H1 (cell line): ENCODE measurements around the gene OIP5. TPM values are rescaled to one million over a fixed set of nuclear protein-coding genes. Genes with fewer than 3 reads are reported as not detected.

Source experiments
- CTCF ChIA-PET: fragments of 300-600 bp; sonication (Branson Sonifier 250); formaldehyde crosslinking; loops from one replicate; lab custom pipeline; 2021; ENCODE audit not compliant: partially characterized antibody; lab: Charles Lee
- POLR2A ChIA-PET: fragments of 300-600 bp; sonication (Branson Sonifier 250); formaldehyde crosslinking; loops from one replicate; lab custom pipeline; 2021; ENCODE audit warnings: inconsistent platforms; ENCODE audit not compliant: partially characterized antibody; lab: Charles Lee
- DNase-seq, 2 experiments: peaks; one replicate each; pipeline versions ENCODE4 v3.0.0 to v3.0.0-alpha.2; 2010 to 2022; ENCODE audit warnings: low spot score in 2 of 2, low read depth in 1 of 2, mixed read lengths in 1 of 2
- FAIRE-seq: peaks from 2 replicates; lab custom pipeline; 2011; peaks lifted over from hg19 to GRCh38; lab: Jason Lieb, UNC
- H2AFZ ChIP-seq: 2 replicates; pipeline ENCODE4 v1.8.1; 2012; ENCODE audit warnings: low read length, inconsistent platforms
- H2AK5ac ChIP-seq: 2 replicates; pipeline ENCODE4 v1.6.1; 2013; ENCODE audit warnings: low read depth, low read length
- H2BK120ac ChIP-seq: replicated peaks from 2 replicates; pipeline ENCODE3; 2013; ENCODE audit warnings: low read depth, low read length, inconsistent platforms
- H2BK12ac ChIP-seq: 2 replicates; pipeline ENCODE4 v1.6.1; 2013; ENCODE audit warnings: low read depth, low read length
- H2BK15ac ChIP-seq: 2 replicates; pipeline ENCODE4 v1.6.1; 2013; ENCODE audit warnings: low read length
- H2BK20ac ChIP-seq: 2 replicates; pipeline ENCODE4 v1.6.1; 2013; ENCODE audit warnings: low read length
- H2BK5ac ChIP-seq: 2 replicates; pipeline ENCODE4 v1.6.1; 2013; ENCODE audit warnings: low read depth, low read length
- H3K14ac ChIP-seq: 2 replicates; pipeline ENCODE4 v1.6.1; 2013; ENCODE audit warnings: inconsistent platforms; ENCODE audit not compliant: insufficient read length
- H3K18ac ChIP-seq: 2 replicates; pipeline ENCODE4 v1.6.1; 2013; ENCODE audit warnings: low read length; ENCODE audit errors: extremely low read depth
- H3K23ac ChIP-seq: 2 replicates; pipeline ENCODE4 v1.6.1; 2013; ENCODE audit warnings: inconsistent platforms; ENCODE audit not compliant: insufficient read length
- H3K23me2 ChIP-seq: 2 replicates; pipeline ENCODE4 v1.6.1; 2013; ENCODE audit warnings: low read depth, low read length
- H3K27ac ChIP-seq: 2 replicates; pipeline ENCODE4 v1.6.1; 2011; ENCODE audit warnings: low read depth, low read length, inconsistent platforms
- H3K27me3 ChIP-seq, 4 experiments: replicated peaks in 1 of 4; 1 replicate in 1 of 4; 2 replicates in 3 of 4; pipeline versions ENCODE4 v1.6.1 to v1.8.1; 2011 to 2013; ENCODE audit warnings: low read length in 3 of 4, mild to moderate bottlenecking in 3 of 4, inconsistent platforms in 2 of 4, mixed read lengths in 2 of 4, moderate library complexity in 1 of 4; ENCODE audit not compliant: control insufficient read depth in 3 of 4, insufficient read depth in 3 of 4; ENCODE audit errors: extremely low read depth in 1 of 4
- H3K36me3 ChIP-seq, 4 experiments: 2 replicates each; pipeline versions ENCODE4 v1.6.1 to v1.8.1; 2011 to 2013; ENCODE audit warnings: mild to moderate bottlenecking in 4 of 4, low read length in 3 of 4, moderate library complexity in 2 of 4, control low read depth in 1 of 4, inconsistent platforms in 1 of 4; ENCODE audit not compliant: insufficient read depth in 4 of 4, control insufficient read depth in 2 of 4
- H3K4ac ChIP-seq: replicated peaks from 2 replicates; pipeline ENCODE3; 2013; ENCODE audit warnings: low read length, low read depth, mixed read lengths, inconsistent platforms; ENCODE audit not compliant: insufficient read length
- H3K4me1 ChIP-seq, 4 experiments: replicated peaks in 1 of 4; 1 replicate in 1 of 4; 2 replicates in 3 of 4; pipeline versions ENCODE4 v1.6.1 to v1.8.1; 2011 to 2013; ENCODE audit warnings: low read length in 3 of 4, inconsistent platforms in 2 of 4, mixed read lengths in 1 of 4; ENCODE audit not compliant: insufficient read depth in 4 of 4, control insufficient read depth in 3 of 4
- H3K4me2 ChIP-seq, 2 experiments: 2 replicates each; pipeline versions ENCODE4 v1.6.1 to v1.8.1; 2011 to 2013; ENCODE audit warnings: low read depth in 2 of 2, low read length in 2 of 2, control low read depth in 1 of 2, inconsistent platforms in 1 of 2, mild to moderate bottlenecking in 1 of 2; ENCODE audit not compliant: insufficient read depth in 1 of 2
- H3K4me3 ChIP-seq, 4 experiments: fragments of 200-600, 300-600 bp in 1 of 4; sonication (generic), shearing (Covaris generic), sonication (Bioruptor Twin) in 1 of 4; 2 replicates each; pipeline versions ENCODE4 v1.5.1 to v1.8.1; 2011 to 2016; ENCODE audit warnings: low read length in 4 of 4, low read depth in 3 of 4, control low read depth in 2 of 4, inconsistent platforms in 2 of 4, mild to moderate bottlenecking in 2 of 4, mixed read lengths in 1 of 4, moderate library complexity in 1 of 4; ENCODE audit not compliant: insufficient read depth in 2 of 4; ENCODE audit errors: extremely low read depth in 1 of 4
- H3K56ac ChIP-seq: replicated peaks from 2 replicates; pipeline ENCODE3; 2013; ENCODE audit warnings: low read depth, mild to moderate bottlenecking, mixed read lengths, low read length, inconsistent platforms; ENCODE audit not compliant: insufficient read length
- H3K79me1 ChIP-seq: 2 replicates; pipeline ENCODE4 v1.6.1; 2013; ENCODE audit warnings: low read depth, low read length, control low read depth
- H3K79me2 ChIP-seq, 2 experiments: 2 replicates each; pipeline versions ENCODE4 v1.6.1 to v1.8.1; 2012 to 2013; ENCODE audit warnings: low read length in 2 of 2, mild to moderate bottlenecking in 2 of 2, inconsistent platforms in 1 of 2; ENCODE audit not compliant: insufficient read depth in 2 of 2, control insufficient read depth in 1 of 2
- H3K9ac ChIP-seq, 4 experiments: replicated peaks in 1 of 4; 1 replicate in 1 of 4; 2 replicates in 3 of 4; pipeline versions ENCODE4 v1.6.1 to v1.8.1; 2011 to 2013; ENCODE audit warnings: low read depth in 3 of 4, low read length in 3 of 4, control low read depth in 2 of 4, mild to moderate bottlenecking in 2 of 4, moderate library complexity in 2 of 4, inconsistent platforms in 1 of 4; ENCODE audit errors: extremely low read depth in 1 of 4
- H3K9me3 ChIP-seq, 2 experiments: 2 replicates each; pipeline versions ENCODE4 v1.6.1 to v1.8.1; 2012 to 2013; ENCODE audit warnings: mild to moderate bottlenecking in 2 of 2, moderate library complexity in 2 of 2, control low read depth in 1 of 2, inconsistent platforms in 1 of 2, low read depth in 1 of 2, low read length in 1 of 2, mixed read lengths in 1 of 2; ENCODE audit not compliant: insufficient read depth in 2 of 2
- H4K20me1 ChIP-seq, 2 experiments: replicated peaks in 1 of 2; 2 replicates each; pipeline versions ENCODE3 to v1.8.1; 2011 to 2013; ENCODE audit warnings: inconsistent platforms in 2 of 2, low read length in 2 of 2, mild to moderate bottlenecking in 1 of 2; ENCODE audit not compliant: insufficient read depth in 2 of 2, control insufficient read depth in 1 of 2
- H4K5ac ChIP-seq: 2 replicates; pipeline ENCODE4 v1.6.1; 2013; ENCODE audit warnings: low read length, low read depth, mixed read lengths, inconsistent platforms; ENCODE audit not compliant: insufficient read length
- H4K8ac ChIP-seq: 2 replicates; pipeline ENCODE4 v1.8.0; 2013; ENCODE audit warnings: mild to moderate bottlenecking, moderate library complexity, low read length, inconsistent platforms; ENCODE audit not compliant: insufficient read depth; ENCODE audit errors: extremely low read depth
- H4K91ac ChIP-seq: replicated peaks from 2 replicates; pipeline ENCODE3; 2013; ENCODE audit warnings: low read length, mixed read lengths, inconsistent platforms; ENCODE audit not compliant: insufficient read length
- ASH2L ChIP-seq: fragments of 200-600, 300-600 bp; sonication (generic); IDR thresholded peaks from one replicate; pipeline ENCODE4 v1.7.1; 2017; ENCODE audit warnings: low read length
- BRCA1 ChIP-seq: IDR thresholded peaks from 2 replicates; pipeline ENCODE4 v1.6.1; 2012; ENCODE audit warnings: low read depth, low read length, improper control_type of control experiment
- EGR1 ChIP-seq: IDR thresholded peaks from 2 replicates; pipeline ENCODE4 v1.6.1; 2011; ENCODE audit warnings: low read depth, low read length, borderline replicate concordance
- EP300 ChIP-seq, 2 experiments: IDR thresholded peaks; 1 replicate in 1 of 2; 2 replicates in 1 of 2; pipeline ENCODE4 v1.6.1; 2011 to 2012; ENCODE audit warnings: low read depth in 2 of 2, low read length in 2 of 2, mild to moderate bottlenecking in 2 of 2, borderline replicate concordance in 1 of 2, inconsistent platforms in 1 of 2, moderate library complexity in 1 of 2
- HDAC6 ChIP-seq: IDR thresholded peaks from one replicate; pipeline ENCODE4 v1.7.1; 2012; ENCODE audit warnings: low read depth, mild to moderate bottlenecking, inconsistent platforms, low read length, moderate library complexity
- KDM4A ChIP-seq: IDR thresholded peaks from one replicate; pipeline ENCODE4 v1.7.1; 2012; ENCODE audit warnings: low read depth, mild to moderate bottlenecking, moderate library complexity, low read length, inconsistent platforms; ENCODE audit not compliant: severe bottlenecking
- KDM5A ChIP-seq: fragments of 200-600 bp; IDR thresholded peaks from 2 replicates; pipeline ENCODE4 v1.7.1; 2012; ENCODE audit warnings: mild to moderate bottlenecking, low read length, inconsistent platforms, mixed read lengths
- MAFK ChIP-seq: IDR thresholded peaks from 2 replicates; pipeline ENCODE4 v1.6.1; 2012; ENCODE audit warnings: low read depth, mild to moderate bottlenecking, improper control_type of control experiment, low read length
- NRF1 ChIP-seq: IDR thresholded peaks from 2 replicates; pipeline ENCODE4 v1.6.1; 2011; ENCODE audit warnings: mild to moderate bottlenecking, low read depth, low read length, improper control_type of control experiment
- PHF8 ChIP-seq: fragments of 200-600 bp; sonication (generic); conservative IDR thresholded peaks from 2 replicates; pipeline ENCODE4 v1.7.1; 2012; ENCODE audit warnings: low read depth, mild to moderate bottlenecking, inconsistent platforms, low read length, moderate library complexity
- POLR2A ChIP-seq, 2 experiments: IDR thresholded peaks; 1 replicate in 1 of 2; 2 replicates in 1 of 2; pipeline ENCODE4 v1.6.1; 2011; ENCODE audit warnings: low read depth in 2 of 2, low read length in 2 of 2, mild to moderate bottlenecking in 2 of 2; ENCODE audit errors: control extremely low read depth in 1 of 2
- POLR2AphosphoS5 ChIP-seq: IDR thresholded peaks from 2 replicates; pipeline ENCODE4 v1.6.1; 2011; ENCODE audit warnings: low read depth, low read length
- RBBP5 ChIP-seq: IDR thresholded peaks from 2 replicates; pipeline ENCODE4 v1.7.1; 2012; ENCODE audit warnings: low read depth, mild to moderate bottlenecking, inconsistent platforms, low read length, moderate library complexity, borderline replicate concordance
- TAF1 ChIP-seq: IDR thresholded peaks from 2 replicates; pipeline ENCODE4 v1.6.1; 2011; ENCODE audit warnings: mild to moderate bottlenecking, low read depth, low read length
- TBP ChIP-seq: IDR thresholded peaks from 2 replicates; pipeline ENCODE4 v1.6.1; 2011; ENCODE audit warnings: low read depth, low read length, improper control_type of control experiment
- YY1 ChIP-seq: IDR thresholded peaks from 2 replicates; pipeline ENCODE4 v1.6.1; 2011; ENCODE audit warnings: low read depth, mild to moderate bottlenecking, low read length
- WGBS, 2 experiments: shearing (Covaris generic) in 1 of 2; methylation state at CpG; one replicate each; pipeline versions ENCODE4 v1.1.6 to v1.1.7; 2013 to 2015; ENCODE audit warnings: low lambda C conversion rate in 2 of 2, mixed read lengths in 2 of 2, inconsistent platforms in 1 of 2, low coverage in 1 of 2, missing lambda C conversion rate in 1 of 2; ENCODE audit not compliant: insufficient replicate concordance in 2 of 2, insufficient coverage in 1 of 2, insufficient read length in 1 of 2; ENCODE audit errors: extremely low coverage in 1 of 2, missing lambda C conversion rate in 1 of 2; 5-methylcytosine and 5-hydroxymethylcytosine counted together
- polyA plus RNA-seq, 7 experiments: library from polyadenylated mRNA; depleted of rRNA in 3 of 7; stranded (reverse) in 5 of 7; unstranded in 2 of 7; fragments of >200 nt in 5 of 7; fragments of 200-250 nt in 2 of 7; gene quantifications; 1 replicate in 5 of 7; 2 replicates in 1 of 7; 4 replicates in 1 of 7; pipeline versions ENCODE4 v1.2.1 to v1.2.3, GENCODE V29; 2011 to 2013; ENCODE audit warnings: missing spikeins in 2 of 7, mixed read lengths in 2 of 7
- total RNA-seq: library from RNA; stranded (reverse); fragmentation: NEBNext Ultra II Directional; extraction: Animal tissue kit (Norgen Biotek cat#: 25700); gene quantifications from 2 replicates; pipeline ENCODE4 v1.2.1, GENCODE V29; 2021

OIP5 gene
- total and polyA plus RNA-seq, 2 of the 8 experiments (the other 6 are each of a cell fraction or from before 2014, with no cell fraction given), result 34.8 to 44.5 TPM

GRCh38 chr15:41278319-41278718, 54.1 kb downstream of the OIP5 start:
- no peak overlapping the region for H2BK12ac ChIP-seq
- H3K36me3 ChIP-seq, result peaks cover 2 to 23% (median 9%) of the 10 kb centered on the region in 4 experiments; a peak in 5 of 8 replicates
- no peaks in the 10 kb centered on the region for H4K20me1 ChIP-seq
- no peaks in the 10 kb centered on the region for H3K9me3 ChIP-seq
- no peak overlapping the region for H4K91ac ChIP-seq
- no peak overlapping the region for H2BK20ac ChIP-seq
- no peak overlapping the region for H3K23ac ChIP-seq
- H4K8ac ChIP-seq, result no peak overlapping the region
- H3K27ac ChIP-seq, result no peak overlapping the region
- no peak overlapping the region for H4K5ac ChIP-seq
- no peaks in the 10 kb centered on the region for H3K79me1 ChIP-seq
- no peak overlapping the region for H3K4ac ChIP-seq
- H3K27me3 ChIP-seq, result no peaks in the 10 kb centered on the region
- H2BK120ac ChIP-seq, result no peak overlapping the region
- H3K4me1 ChIP-seq, result peaks cover 0 to 5% (median 2%) of the 10 kb centered on the region in 4 experiments; a peak in 2 of 7 replicates
- CTCF ChIA-PET, result no interaction called here
- no peak for DNase-seq
- H3K9ac ChIP-seq, result no peak overlapping the region
- no peak overlapping the region for H3K14ac ChIP-seq
- no peak overlapping the region for H3K18ac ChIP-seq
- no peak overlapping the region for H2AFZ ChIP-seq
- POLR2A ChIA-PET, result interaction anchor here (0.7 to 1.2 kb wide), 2 partner anchors 15 to 36 kb away, joined by 3 to 4 read pairs; no protein-coding TSS in a partner anchor
- no peak overlapping the region for H3K56ac ChIP-seq
- H3K4me2 ChIP-seq, result no peak overlapping the region
- no peak for FAIRE-seq
- no peak overlapping the region for H2BK5ac ChIP-seq
- no peak overlapping the region for H3K4me3 ChIP-seq
- H2BK15ac ChIP-seq, result no peak overlapping the region
- H3K23me2 ChIP-seq, result no peaks in the 10 kb centered on the region
- whole genome bisulfite sequencing, 2 experiments, result 93% methylated on average over 2 of the region's 3 CpGs; no CpG with 5 or more reads in 1 of the 2 experiments
- no peaks in the 10 kb centered on the region for H3K79me2 ChIP-seq
- H2AK5ac ChIP-seq, result no peak overlapping the region
- no peak for TF ChIP-seq RBBP5
- no peak for TF ChIP-seq PHF8
- no peak for TF ChIP-seq EGR1
- no peak for TF ChIP-seq BRCA1
- no peak for TF ChIP-seq EP300 (IDR thresholded peaks at IDR 0.05; ENCODE audit: borderline replicate concordance in 1 of 2, low read depth in 2 of 2, low read length in 2 of 2)
- TF ChIP-seq NRF1, result no peak
- no peak for TF ChIP-seq KDM4A
- no peak for TF ChIP-seq YY1
- no peak for TF ChIP-seq POLR2AphosphoS5
- no peak for TF ChIP-seq TBP
- TF ChIP-seq ASH2L, result no peak
- TF ChIP-seq HDAC6, result no peak
- TF ChIP-seq POLR2A (IDR thresholded peaks at IDR 0.05; ENCODE audit: control extremely low read depth in 1 of 2, low read depth in 2 of 2, low read length in 2 of 2), result no peak
- no peak for TF ChIP-seq KDM5A
- no peak for TF ChIP-seq TAF1
- TF ChIP-seq MAFK, result no peak
